CD14-positive monocyte (primary cell): Measurements from ENCODE around the gene FOXK2. TPM values are rescaled to one million over a fixed set of nuclear protein-coding genes. Genes with fewer than 3 reads are reported as not detected.

Source experiments
- DNase-seq, 3 donors: peaks; one replicate each; pipeline ENCODE4 v3.0.0-alpha.2; 2011 to 2022
- H2AFZ ChIP-seq: 2 replicates; pipeline ENCODE4 v1.6.0; 2012; ENCODE audit warnings: mild to moderate bottlenecking, low read depth, low read length, inconsistent platforms; ENCODE audit not compliant: insufficient read depth, poor library complexity, severe bottlenecking
- H3K27ac ChIP-seq, 2 donors: 1 replicate in 1 of 2; 2 replicates in 1 of 2; pipeline ENCODE4 v1.5.1; 2012 to 2013; ENCODE audit warnings: low read length in 2 of 2, control low read depth in 1 of 2, inconsistent platforms in 1 of 2, low read depth in 1 of 2, mild to moderate bottlenecking in 1 of 2
- H3K27me3 ChIP-seq, 2 donors: one replicate each; pipeline versions ENCODE4 v1.6.0 to v1.6.1; 2011 to 2013; ENCODE audit warnings: low read length in 2 of 2; ENCODE audit not compliant: control insufficient read depth in 2 of 2, insufficient read depth in 2 of 2
- H3K36me3 ChIP-seq, 2 donors: replicated peaks in 1 of 2; 1 replicate in 1 of 2; 2 replicates in 1 of 2; pipeline versions ENCODE4 v1.5.1 to v1.6.1; 2012 to 2013; ENCODE audit warnings: low read length in 2 of 2, control low read depth in 1 of 2, inconsistent platforms in 1 of 2, mild to moderate bottlenecking in 1 of 2; ENCODE audit not compliant: insufficient read depth in 2 of 2, control insufficient read depth in 1 of 2
- H3K4me1 ChIP-seq, 2 donors: 1 replicate in 1 of 2; 2 replicates in 1 of 2; pipeline versions ENCODE4 v1.5.1 to v1.6.1; 2012 to 2013; ENCODE audit warnings: low read length in 2 of 2, control low read depth in 1 of 2, inconsistent platforms in 1 of 2, mild to moderate bottlenecking in 1 of 2, moderate library complexity in 1 of 2; ENCODE audit not compliant: insufficient read depth in 2 of 2, control insufficient read depth in 1 of 2
- H3K4me2 ChIP-seq: replicated peaks from 2 replicates; pipeline ENCODE3; 2012; ENCODE audit warnings: low read length, moderate library complexity, mild to moderate bottlenecking; ENCODE audit not compliant: poor library complexity, severe bottlenecking; ENCODE audit errors: extremely low read depth
- H3K4me3 ChIP-seq, 3 experiments: fragments of 200-600 bp in 1 of 3; sonication (generic) in 1 of 3; replicated peaks in 1 of 3; 1 replicate in 2 of 3; 2 replicates in 1 of 3; pipeline ENCODE4 v1.5.1; 2011 to 2013; ENCODE audit warnings: low read length in 3 of 3, mild to moderate bottlenecking in 3 of 3, control low read depth in 2 of 3, low read depth in 2 of 3, inconsistent platforms in 1 of 3, moderate library complexity in 1 of 3
- H3K79me2 ChIP-seq: 2 replicates; pipeline ENCODE4 v1.6.0; 2012; ENCODE audit warnings: mild to moderate bottlenecking, control low read depth, inconsistent platforms, low read length, moderate library complexity; ENCODE audit not compliant: insufficient read depth
- H3K9ac ChIP-seq: 2 replicates; pipeline ENCODE4 v1.6.0; 2017; ENCODE audit warnings: low read length, mild to moderate bottlenecking; ENCODE audit not compliant: insufficient read depth, poor library complexity, severe bottlenecking
- H3K9me3 ChIP-seq, 2 donors: replicated peaks in 1 of 2; 1 replicate in 1 of 2; 2 replicates in 1 of 2; pipeline versions ENCODE4 v1.5.1 to v1.6.1; 2012 to 2013; ENCODE audit warnings: low read length in 2 of 2, control low read depth in 1 of 2; ENCODE audit not compliant: control insufficient read depth in 1 of 2, insufficient read depth in 1 of 2
- H4K20me1 ChIP-seq: 2 replicates; pipeline ENCODE4 v1.6.0; 2012; ENCODE audit warnings: mild to moderate bottlenecking, low read length, control low read depth, moderate library complexity; ENCODE audit not compliant: insufficient read depth
- H3K27ac Mint-ChIP-seq, 7 donors: one replicate each; pipeline ENCODE4 v1.8.0; 2020; ENCODE audit warnings: mild to moderate bottlenecking in 7 of 7, mixed read lengths in 7 of 7, moderate library complexity in 6 of 7, inconsistent platforms in 2 of 7
- H3K27me3 Mint-ChIP-seq, 3 donors: one replicate each; pipeline ENCODE4 v1.8.0; 2021 to 2022; ENCODE audit warnings: low read depth in 3 of 3, mild to moderate bottlenecking in 3 of 3, mixed read lengths in 3 of 3, moderate library complexity in 3 of 3, inconsistent platforms in 1 of 3
- H3K36me3 Mint-ChIP-seq, 2 donors: one replicate each; pipeline ENCODE4 v1.8.0; 2020; ENCODE audit warnings: mixed read lengths in 2 of 2, inconsistent platforms in 1 of 2, mild to moderate bottlenecking in 1 of 2
- H3K4me1 Mint-ChIP-seq: one replicate; pipeline ENCODE4 v1.8.0; 2020; ENCODE audit warnings: mild to moderate bottlenecking, mixed read lengths
- H3K4me3 Mint-ChIP-seq, 2 donors: one replicate each; pipeline ENCODE4 v1.8.0; 2020; ENCODE audit warnings: mild to moderate bottlenecking in 2 of 2, mixed read lengths in 2 of 2, moderate library complexity in 1 of 2
- H3K9me3 Mint-ChIP-seq, 7 donors: one replicate each; pipeline ENCODE4 v1.8.0; 2020 to 2022; ENCODE audit warnings: mixed read lengths in 7 of 7, mild to moderate bottlenecking in 6 of 7, moderate library complexity in 6 of 7, inconsistent platforms in 2 of 7
- WGBS: methylation state at CpG from one replicate; pipeline ENCODE4 v1.1.5; 2013; ENCODE audit warnings: missing lambda C conversion rate; ENCODE audit not compliant: insufficient coverage; 5-methylcytosine and 5-hydroxymethylcytosine counted together
- intact Hi-C, 2 donors: fragments of 100-400 bp; cut with micrococcal nuclease; formaldehyde crosslinking; loops; one replicate each; pipeline versions ENCODE4 v1.15.0 to v1.15.1; 2023
- polyA plus RNA-seq, 3 donors: library from polyadenylated mRNA; depleted of rRNA in 1 of 3; unstranded in 2 of 3; stranded (reverse) in 1 of 3; fragments of 300-500 nt in 2 of 3; fragments of >200 nt in 1 of 3; fragmentation: Illumina TruSeq in 2 of 3; gene quantifications; 1 replicate in 2 of 3; 2 replicates in 1 of 3; pipeline ENCODE4 v1.2.3, GENCODE V29; 2012 to 2021
- TF ChIP-seq, protein P1 (sequence below): fragments of 200-600 bp; IDR thresholded peaks from one replicate; pipeline ENCODE4 v1.8.0; 2022; ENCODE audit warnings: antibody characterized with exemption, mild to moderate bottlenecking

FOXK2 gene
- polyA plus RNA-seq, 3 donors = 3.5 to 18.4 (median 4.7) TPM

DNA sequence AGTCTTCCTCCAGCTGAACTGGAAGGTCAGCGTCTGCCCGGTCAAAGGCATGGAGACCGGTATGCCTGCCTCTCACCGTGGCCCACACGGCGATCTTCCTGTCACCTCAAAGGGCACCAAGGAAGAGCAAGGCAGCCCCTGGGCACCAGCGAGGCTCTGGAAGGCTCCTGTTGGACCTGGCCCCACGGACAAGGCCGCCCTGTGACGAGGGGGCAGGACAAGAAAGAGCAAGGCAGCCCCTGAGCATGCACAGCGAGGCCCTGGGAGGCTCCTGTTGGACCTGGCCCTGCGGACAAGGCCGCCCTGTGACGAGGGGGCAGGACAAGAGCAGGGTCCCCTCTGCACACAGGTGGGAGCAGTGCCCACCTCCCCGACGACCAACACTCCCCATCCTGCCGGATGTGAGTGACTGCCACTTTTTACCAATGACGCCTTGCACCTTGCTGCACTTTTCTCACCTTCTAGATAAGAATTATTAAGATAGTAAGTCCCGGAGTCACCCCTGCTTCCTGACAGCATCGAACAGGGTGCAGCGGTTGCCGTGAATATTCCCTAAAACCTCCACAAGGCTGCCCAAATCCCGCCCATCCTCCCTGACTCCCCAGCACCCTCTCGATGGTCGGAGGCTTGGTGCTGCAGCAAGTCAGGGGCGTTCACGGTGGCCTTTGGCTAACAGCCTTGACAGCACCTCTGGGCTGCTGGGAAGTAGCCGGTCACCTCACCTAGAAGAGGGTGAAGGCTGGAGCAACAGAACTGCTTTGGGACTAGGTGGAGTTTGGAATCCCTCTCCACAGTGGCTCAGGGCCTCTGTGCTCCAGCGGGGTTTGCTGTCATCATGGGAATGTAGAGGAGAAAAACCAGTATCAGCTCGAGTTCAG is 134.4 kb downstream of the FOXK2 start:
- Mint-ChIP-seq H3K27ac (peak overlapping the region in 1 of 7 donors; percentile 61), H3K4me3 (no peak overlapping the region), H3K4me1 (peaks cover 17% of the 10 kb centered on the region), H3K9me3 (peaks cover 0 to 2% (median 0%) of the 10 kb centered on the region in 7 donors), H3K27me3 (peaks cover 0 to 2% (median 1%) of the 10 kb centered on the region in 3 donors), H3K36me3 (no peaks in the 10 kb centered on the region)
- Histone ChIP-seq H3K4me3 (no peak overlapping the region), H3K27me3 (no peaks in the 10 kb centered on the region), H2AFZ (no peak overlapping the region), H3K9ac (no peak overlapping the region), H3K27ac (no peak overlapping the region), H3K36me3 (no peaks in the 10 kb centered on the region), H3K4me1 (peaks cover 22 to 26% of the 10 kb centered on the region in 2 donors), H3K4me2 (no peak overlapping the region), H3K9me3 (no peaks in the 10 kb centered on the region), H4K20me1 (no peaks in the 10 kb centered on the region), H3K79me2 (no peaks in the 10 kb centered on the region)
- WGBS = 98% methylated on average over 16 of the region's 30 CpGs
- intact Hi-C loops = no loop called here
- DNase-seq = no peak
- TF ChIP-seq, protein P1, sequence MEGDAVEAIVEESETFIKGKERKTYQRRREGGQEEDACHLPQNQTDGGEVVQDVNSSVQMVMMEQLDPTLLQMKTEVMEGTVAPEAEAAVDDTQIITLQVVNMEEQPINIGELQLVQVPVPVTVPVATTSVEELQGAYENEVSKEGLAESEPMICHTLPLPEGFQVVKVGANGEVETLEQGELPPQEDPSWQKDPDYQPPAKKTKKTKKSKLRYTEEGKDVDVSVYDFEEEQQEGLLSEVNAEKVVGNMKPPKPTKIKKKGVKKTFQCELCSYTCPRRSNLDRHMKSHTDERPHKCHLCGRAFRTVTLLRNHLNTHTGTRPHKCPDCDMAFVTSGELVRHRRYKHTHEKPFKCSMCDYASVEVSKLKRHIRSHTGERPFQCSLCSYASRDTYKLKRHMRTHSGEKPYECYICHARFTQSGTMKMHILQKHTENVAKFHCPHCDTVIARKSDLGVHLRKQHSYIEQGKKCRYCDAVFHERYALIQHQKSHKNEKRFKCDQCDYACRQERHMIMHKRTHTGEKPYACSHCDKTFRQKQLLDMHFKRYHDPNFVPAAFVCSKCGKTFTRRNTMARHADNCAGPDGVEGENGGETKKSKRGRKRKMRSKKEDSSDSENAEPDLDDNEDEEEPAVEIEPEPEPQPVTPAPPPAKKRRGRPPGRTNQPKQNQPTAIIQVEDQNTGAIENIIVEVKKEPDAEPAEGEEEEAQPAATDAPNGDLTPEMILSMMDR = no peak

Other genes starting within 250 kb of the FOXK2 start
- 100 to 1,000 TPM in 1 of 3 donors, 10 to 100 TPM in 2; 47.0 to 299 (median 60.9) TPM for gene CSNK1D, start 246.0 kb upstream of the FOXK2 start, polyA plus RNA-seq
- gene CD7, start 202.1 kb upstream of the FOXK2 start, polyA plus RNA-seq = 1 to 10 TPM in 1 of 3 donors, under 1 TPM in 2; 0.38 to 3.6 (median 0.42) TPM
- gene SECTM1, start 186.0 kb upstream of the FOXK2 start, polyA plus RNA-seq = 100 to 1,000 TPM; 136 to 209 (median 188) TPM
- not detected for gene TEX19, start 160.5 kb upstream of the FOXK2 start, polyA plus RNA-seq
- not detected for gene UTS2R, start 148.0 kb upstream of the FOXK2 start, polyA plus RNA-seq
- gene HEXD, start 101.4 kb upstream of the FOXK2 start, polyA plus RNA-seq = 10 to 100 TPM in 2 of 3 donors, 1 to 10 TPM in 1; 8.9 to 61.5 (median 12.7) TPM
- gene OGFOD3, start 101.1 kb upstream of the FOXK2 start, polyA plus RNA-seq = 10 to 100 TPM; 17.9 to 36.4 (median 25.2) TPM
- 100 to 1,000 TPM; 160 to 225 (median 217) TPM for gene CYBC1, start 69.0 kb upstream of the FOXK2 start, polyA plus RNA-seq
- gene NARF, start 61.0 kb upstream of the FOXK2 start, polyA plus RNA-seq = 100 to 1,000 TPM in 2 of 3 donors, 10 to 100 TPM in 1; 91.2 to 101 (median 100) TPM
- 10 to 100 TPM; 42.6 to 82.6 (median 60.3) TPM for gene WDR45B, start 128.7 kb downstream of the FOXK2 start, polyA plus RNA-seq
- gene RAB40B, start 179.0 kb downstream of the FOXK2 start, polyA plus RNA-seq = 1 to 10 TPM in 1 of 3 donors, under 1 TPM in 2; 0.75 to 2.2 (median 0.95) TPM
- gene FN3KRP, start 197.0 kb downstream of the FOXK2 start, polyA plus RNA-seq = 10 to 100 TPM; 16.5 to 24.8 (median 23.2) TPM
- gene FN3K, start 215.9 kb downstream of the FOXK2 start, polyA plus RNA-seq = under 1 TPM in 1 of 3 donors, not detected in 2; 0.15 TPM
- gene TBCD, start 232.3 kb downstream of the FOXK2 start, polyA plus RNA-seq = 10 to 100 TPM; 54.7 to 74.0 (median 66.6) TPM